Stomach (tissue), 4 donors: ENCODE data around the gene RBM38.

Experiments
- CTCF ChIP-seq, 7 experiments: fragments of 450-650 bp in 4 of 7; fragments of 200-600 bp in 3 of 7; sonication (generic) in 3 of 7; IDR thresholded peaks; one replicate each; pipeline ENCODE4 v1.5.1; 2016 to 2019; ENCODE audit warnings: antibody characterized with exemption in 7 of 7, control low read depth in 2 of 7, mild to moderate bottlenecking in 1 of 7
- POLR2AphosphoS5 ChIP-seq, 3 donors: sonication (generic); formaldehyde crosslinking; IDR thresholded peaks; one replicate each; pipeline ENCODE4 v1.6.1; 2016; ENCODE audit warnings: antibody characterized with exemption in 3 of 3

GRCh38 chr20:57456116-57456515 lies 64.9 kb downstream of the RBM38 start:
- TF ChIP-seq CTCF (IDR thresholded peaks at IDR 0.05) = no peak
- no peak for TF ChIP-seq POLR2AphosphoS5 (IDR thresholded peaks at IDR 0.05)
